K562 (cell line): ENCODE measurements around the gene DYNC2H1. TPM values are rescaled to one million over a fixed set of nuclear protein-coding genes. Genes with fewer than 3 reads are reported as not detected.

Experiments
- CHD2 ChIP-seq: IDR thresholded peaks from 2 replicates; pipeline ENCODE4 v1.6.1; 2011; ENCODE audit warnings: low read depth, low read length
- CREBBP ChIP-seq: IDR thresholded peaks from one replicate; pipeline ENCODE4 v1.6.1; 2012; ENCODE audit warnings: low read depth, mild to moderate bottlenecking, control low read depth, inconsistent platforms, low read length
- DPF2 ChIP-seq: fragments of 450-650 bp; IDR thresholded peaks from 2 replicates; pipeline ENCODE4 v1.6.1; 2016
- EP400 ChIP-seq: fragments of 450-650 bp; IDR thresholded peaks from 2 replicates; pipeline ENCODE4 v1.6.1; 2017; ENCODE audit warnings: antibody characterized with exemption, mild to moderate bottlenecking, moderate library complexity
- GATAD2A ChIP-seq: fragments of 450-650 bp; IDR thresholded peaks from 2 replicates; pipeline ENCODE4 v1.6.1; 2017
- HNRNPK ChIP-seq: fragments of 200-400 bp; formaldehyde crosslinking; IDR thresholded peaks from one replicate; pipeline ENCODE4 v1.6.1; 2018; ENCODE audit warnings: mild to moderate bottlenecking, low read depth, low read length; ENCODE audit not compliant: poor library complexity, severe bottlenecking
- KAT2B ChIP-seq: IDR thresholded peaks from one replicate; pipeline ENCODE4 v1.6.1; 2012; ENCODE audit warnings: low read depth, mild to moderate bottlenecking, control low read depth, inconsistent platforms, low read length, moderate library complexity
- KLF6 ChIP-seq: fragments of 250-450 bp; sonication (Bioruptor Pico); IDR thresholded peaks from 2 replicates; pipeline ENCODE4 v1.4.0; 2020; ENCODE audit warnings: mild to moderate bottlenecking, moderate library complexity, borderline replicate concordance
- MED1 ChIP-seq: sonication (generic); formaldehyde crosslinking; IDR thresholded peaks from 2 replicates; pipeline ENCODE4 v1.8.1; 2023; ENCODE audit warnings: missing genetic modification reagents, borderline replicate concordance
- PHF21A ChIP-seq: fragments of 450-650 bp; IDR thresholded peaks from 2 replicates; pipeline ENCODE4 v1.6.1; 2017; ENCODE audit warnings: low read depth, borderline replicate concordance
- POU5F1 ChIP-seq: fragments of 150-350 bp; IDR thresholded peaks from 2 replicates; pipeline ENCODE4 v1.6.1; 2014; ENCODE audit warnings: borderline replicate concordance, low read length, low read depth, mild to moderate bottlenecking; ENCODE audit not compliant: partially characterized antibody
- RFX1 ChIP-seq: fragments of 450-650 bp; IDR thresholded peaks from 2 replicates; pipeline ENCODE4 v1.6.1; 2016; ENCODE audit warnings: mild to moderate bottlenecking, moderate library complexity
- SMAD2 ChIP-seq: fragments of 150-350 bp; IDR thresholded peaks from 2 replicates; pipeline ENCODE4 v1.6.1; 2014; ENCODE audit warnings: low read depth, mild to moderate bottlenecking, low read length
- SMARCA5 ChIP-seq: fragments of 450-650 bp; IDR thresholded peaks from 2 replicates; pipeline ENCODE4 v1.6.1; 2016
- YY1 ChIP-seq, 3 experiments: IDR thresholded peaks; 2 replicates each; pipeline ENCODE4 v1.6.1; 2011; ENCODE audit warnings: low read length in 2 of 3, mild to moderate bottlenecking in 2 of 3, moderate library complexity in 2 of 3, borderline replicate concordance in 1 of 3, control low read depth in 1 of 3, low read depth in 1 of 3; ENCODE audit not compliant: insufficient read depth in 3 of 3, insufficient replicate concordance in 2 of 3, control insufficient read depth in 1 of 3, insufficient read length in 1 of 3; ENCODE audit errors: extremely low read depth in 1 of 3
- ZBTB17 ChIP-seq: fragments of 450-650 bp; formaldehyde crosslinking; IDR thresholded peaks from 2 replicates; pipeline ENCODE4 v1.4.0; 2020; ENCODE audit warnings: mild to moderate bottlenecking
- ZEB2 ChIP-seq: fragments of 450-650 bp; IDR thresholded peaks from 2 replicates; pipeline ENCODE4 v1.6.1; 2016
- ZFX ChIP-seq: sonication (generic); formaldehyde crosslinking; IDR thresholded peaks from 2 replicates; pipeline ENCODE4 v1.8.0; 2022; ENCODE audit warnings: mild to moderate bottlenecking, missing genetic modification reagents, moderate library complexity
- ZNF12 ChIP-seq: sonication (generic); formaldehyde crosslinking; IDR thresholded peaks from 2 replicates; pipeline ENCODE4 v1.4.0; 2020; ENCODE audit warnings: mild to moderate bottlenecking, missing genetic modification reagents
- ZNF324 ChIP-seq: fragments of 250-450 bp; sonication (Bioruptor Pico); IDR thresholded peaks from 2 replicates; pipeline ENCODE4 v1.4.0; 2020; ENCODE audit warnings: mild to moderate bottlenecking
- ZNF384 ChIP-seq: IDR thresholded peaks from 2 replicates; pipeline ENCODE4 v1.6.1; 2012; ENCODE audit warnings: low read depth, low read length, improper control_type of control experiment
- ZNF512 ChIP-seq: IDR thresholded peaks from 2 replicates; pipeline ENCODE4 v1.6.1; 2016; ENCODE audit warnings: missing genetic modification characterization, missing compliant biosample characterization
- ZNF785 ChIP-seq: fragments of 250-450 bp; sonication (Bioruptor Pico); IDR thresholded peaks from 2 replicates; pipeline ENCODE4 v1.4.0; 2020; ENCODE audit warnings: mild to moderate bottlenecking
- ZNF79 ChIP-seq: fragments of 250-450 bp; sonication (Bioruptor Pico); IDR thresholded peaks from 2 replicates; pipeline ENCODE4 v1.4.0; 2020; ENCODE audit warnings: low read depth, mild to moderate bottlenecking, moderate library complexity
- ZSCAN29 ChIP-seq: fragments of 450-650 bp; IDR thresholded peaks from 2 replicates; pipeline ENCODE4 v1.6.1; 2017
- polyA plus RNA-seq, 8 experiments: library from polyadenylated mRNA; depleted of rRNA in 4 of 8; stranded (reverse) in 5 of 8; unstranded in 3 of 8; fragments of >200 nt; fragmentation: Nextera tagmentation in 2 of 8; fragmentation: Illumina TruSeq in 1 of 8; extraction: Ambion mirVana in 2 of 8; extraction: Trizol in 1 of 8; gene quantifications; 2 replicates each; pipeline versions ENCODE4 v1.2.1 to v1.2.3, GENCODE V29; 2011 to 2014; ENCODE audit warnings: inconsistent platforms in 1 of 8, missing spikeins in 1 of 8
- total RNA-seq, 7 experiments: library from RNA; depleted of rRNA in 6 of 7; stranded (reverse); fragments of >200 nt in 6 of 7; fragmentation: Illumina TruSeq in 2 of 7; extraction: Trizol in 2 of 7; gene quantifications; 2 replicates each; pipeline versions ENCODE4 v1.2.1 to v1.2.3, GENCODE V29; 2011 to 2021; ENCODE audit warnings: low replicate concordance in 1 of 7
- TF ChIP-seq, protein P1 (sequence below): fragments of 450-650 bp; formaldehyde crosslinking; IDR thresholded peaks from 2 replicates; pipeline ENCODE4 v1.4.0; 2022; ENCODE audit warnings: missing genetic modification characterization

The DYNC2H1 gene
- total and polyA plus RNA-seq, 9 of the 15 experiments (the other 6 are each of a cell fraction or from before 2014, with no cell fraction given): 0.08 to 0.64 (median 0.20) TPM

GRCh38 chr11:103091064-103091800 is 18.0 kb upstream of the DYNC2H1 start (continued):
- TF ChIP-seq EP400 (peak; percentile 65; the same call in 1 of the 2 replicates), YY1 (IDR thresholded peaks at IDR 0.05; ENCODE audit: borderline replicate concordance in 1 of 3, control insufficient read depth in 1 of 3, extremely low read depth in 1 of 3, insufficient read depth in 3 of 3, insufficient read length in 1 of 3, insufficient replicate concordance in 2 of 3, low read depth in 1 of 3, low read length in 2 of 3) (peak in 1 of 3 experiments; percentile 16), KLF6 (CRISPR knock-in tag) (no peak), POU5F1 (no peak), RFX1 (no peak), ZNF12 (CRISPR knock-in tag) (no peak), ZFX (CRISPR knock-in tag) (no peak), ZNF324 (CRISPR knock-in tag) (no peak), SMARCA5 (no peak), DPF2 (no peak), ZSCAN29 (no peak), ZEB2 (no peak), ZNF384 (no peak), GATAD2A (no peak), ZNF79 (CRISPR knock-in tag) (no peak), CREBBP (no peak), KAT2B (no peak), ZNF512 (tag) (no peak), ZBTB17 (CRISPR knock-in tag) (no peak), HNRNPK (no peak), ZNF785 (CRISPR knock-in tag) (no peak), PHF21A (no peak), CHD2 (no peak), MED1 (CRISPR knock-in tag) (no peak), SMAD2 (no peak)
- TF ChIP-seq, protein P1, sequence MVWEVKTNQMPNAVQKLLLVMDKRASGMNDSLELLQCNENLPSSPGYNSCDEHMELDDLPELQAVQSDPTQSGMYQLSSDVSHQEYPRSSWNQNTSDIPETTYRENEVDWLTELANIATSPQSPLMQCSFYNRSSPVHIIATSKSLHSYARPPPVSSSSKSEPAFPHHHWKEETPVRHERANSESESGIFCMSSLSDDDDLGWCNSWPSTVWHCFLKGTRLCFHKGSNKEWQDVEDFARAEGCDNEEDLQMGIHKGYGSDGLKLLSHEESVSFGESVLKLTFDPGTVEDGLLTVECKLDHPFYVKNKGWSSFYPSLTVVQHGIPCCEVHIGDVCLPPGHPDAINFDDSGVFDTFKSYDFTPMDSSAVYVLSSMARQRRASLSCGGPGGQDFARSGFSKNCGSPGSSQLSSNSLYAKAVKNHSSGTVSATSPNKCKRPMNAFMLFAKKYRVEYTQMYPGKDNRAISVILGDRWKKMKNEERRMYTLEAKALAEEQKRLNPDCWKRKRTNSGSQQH (CRISPR knock-in tag): no peak
